Hepatic stellate cell (primary cell): ENCODE measurements around the gene VASH2.

Source experiments
- DNase-seq: peaks from one replicate; pipeline ENCODE4 v3.0.0; 2011; ENCODE audit warnings: low spot score

The VASH2 gene

GRCh38 chr1:213035573-213035972, 85.2 kb downstream of the VASH2 start:
- DNase-seq = no peak
